Stimulated activated CD4-positive, alpha-beta T cell treated with anti-CD3 and anti-CD28 coated beads, Interleukin-15, amount 100 ng/mL, for 1 hour (primary cell): ENCODE data around the gene MAGEL2.

Experiments used
- DNase-seq, 2 donors: peaks; one replicate each; pipeline ENCODE4 v3.0.0-alpha.2; 2020; ENCODE audit warnings: low read depth in 1 of 2, low spot score in 1 of 2

Gene MAGEL2

DNA sequence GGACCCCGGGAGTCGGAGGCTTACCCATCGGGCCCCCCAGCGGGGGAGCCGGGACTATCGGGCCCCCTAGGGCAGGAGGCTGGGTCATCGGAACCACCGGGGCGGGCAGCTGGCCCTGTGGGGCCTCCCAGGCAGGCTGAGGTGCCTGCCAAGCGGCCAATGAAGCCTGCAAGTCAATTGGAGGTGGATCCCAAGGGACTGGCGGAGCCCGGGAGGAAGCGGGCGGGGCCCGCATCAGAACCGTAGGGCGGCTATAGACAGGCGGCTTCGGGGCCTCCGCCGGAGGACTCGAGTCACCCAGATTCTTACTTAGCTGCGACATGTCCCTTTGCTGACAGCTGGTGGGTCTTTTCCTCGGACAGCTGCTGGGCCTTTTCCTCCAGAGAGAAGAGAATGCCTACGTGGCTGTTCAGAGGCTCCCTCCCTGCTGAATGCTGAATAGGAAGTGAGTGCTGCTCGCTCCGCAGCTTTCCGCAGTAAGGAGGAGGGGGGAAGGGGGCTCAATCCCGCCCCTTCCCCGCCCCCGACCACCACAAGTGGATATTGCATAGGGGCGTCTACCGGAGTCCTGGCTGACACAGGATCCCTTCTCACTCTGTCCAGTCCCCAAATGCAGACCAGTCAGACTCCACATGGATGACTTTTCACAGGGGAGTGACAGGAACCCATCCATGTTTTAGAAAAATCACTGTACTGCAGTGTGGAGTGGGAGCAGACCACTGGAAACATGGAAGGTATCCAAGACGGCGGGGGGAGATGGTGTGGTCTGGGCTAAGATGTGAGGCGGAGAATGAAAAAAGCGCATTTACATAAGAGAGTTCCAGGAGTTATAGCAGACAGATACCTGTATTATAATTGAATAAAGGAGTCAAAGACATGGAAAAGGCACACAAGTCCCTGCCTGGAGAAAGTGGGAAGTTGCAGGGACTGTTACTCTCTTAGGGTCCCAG lies at the start of gene MAGEL2:
Gene MAGEL2 (minus strand): TSS at position 447 of the 950 bp plus-strand sequence. CDS start 125 bp downstream, at position 322.
- DNase-seq, result no peak

DNA sequence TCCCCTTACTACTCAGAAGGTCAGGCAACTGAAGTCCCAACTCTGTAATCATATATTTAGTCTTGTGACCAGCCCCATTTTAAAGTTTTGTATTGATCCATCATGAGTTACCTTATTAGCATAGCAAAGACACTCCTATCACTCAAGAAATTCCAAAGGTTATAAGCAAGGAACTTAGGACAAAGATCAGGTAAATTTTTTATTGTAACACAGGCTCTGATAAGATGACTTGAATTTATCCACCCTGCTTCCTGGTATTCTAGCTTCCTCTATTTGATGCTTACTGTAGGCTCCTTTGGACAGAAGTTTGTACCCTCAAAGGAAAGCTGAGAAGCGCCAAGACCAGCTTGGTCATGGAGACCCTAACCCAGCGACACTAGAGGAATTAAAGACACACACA lies 47.6 kb upstream of the MAGEL2 start:
- DNase-seq, result no peak

DNA sequence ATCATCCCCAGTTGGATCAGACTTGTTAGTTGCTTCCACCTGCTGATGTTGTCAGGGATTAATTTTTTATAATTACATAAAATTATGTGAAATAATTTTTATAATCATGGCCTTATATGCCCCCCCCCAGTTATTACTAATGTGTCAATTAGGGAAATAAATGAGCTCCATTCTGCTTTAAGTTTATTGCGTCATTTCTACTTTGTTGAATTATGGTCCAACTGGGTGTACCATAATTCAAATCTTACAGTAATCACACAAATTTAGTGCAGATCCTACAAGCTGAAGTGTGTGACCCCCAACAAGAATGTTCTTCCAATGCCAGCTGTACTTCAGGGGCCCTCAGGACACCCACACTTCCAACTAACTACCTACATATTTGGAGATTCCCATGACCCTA lies 46.9 kb upstream of the MAGEL2 start:
- DNase-seq, result no peak

DNA sequence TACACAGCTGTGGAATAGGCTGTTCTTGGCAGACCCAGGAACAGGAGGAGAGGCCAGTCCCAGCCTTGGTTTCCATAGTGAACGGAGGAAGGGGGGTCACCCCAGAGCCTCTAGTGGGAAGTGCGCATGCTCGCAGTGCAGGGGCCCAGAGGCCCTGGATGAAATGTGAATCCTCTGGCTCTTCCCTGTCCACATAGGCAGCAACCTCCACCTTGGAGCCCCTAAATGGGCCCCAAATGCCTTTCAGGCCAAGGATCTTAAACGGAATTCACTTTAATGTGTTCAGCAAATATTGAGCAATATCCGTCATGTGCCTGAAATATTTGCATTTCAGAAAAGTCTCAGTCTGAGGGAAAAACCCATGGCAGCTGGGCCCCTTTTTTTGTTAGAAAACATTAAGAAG lies 42.8 kb upstream of the MAGEL2 start:
- DNase-seq, result no peak

DNA sequence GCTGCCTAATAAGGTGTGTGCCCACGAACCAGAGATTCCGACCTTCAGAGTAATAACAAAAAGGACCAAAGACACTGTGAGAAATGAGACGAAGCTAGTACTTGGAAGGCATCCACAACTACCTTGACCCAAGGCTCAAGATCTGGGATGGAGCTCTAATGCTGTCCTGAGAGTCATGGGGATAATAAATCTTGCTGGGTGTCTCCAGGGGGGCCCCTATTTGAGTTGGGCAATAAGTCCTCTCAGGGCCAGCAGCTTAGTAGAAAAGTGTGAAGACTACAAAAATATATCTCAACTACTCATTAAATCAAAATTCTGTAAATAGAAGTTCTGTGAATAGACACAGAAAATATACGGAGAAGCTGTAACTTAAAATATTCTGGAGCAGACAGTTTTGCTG lies 42.3 kb upstream of the MAGEL2 start:
- DNase-seq, result no peak

DNA sequence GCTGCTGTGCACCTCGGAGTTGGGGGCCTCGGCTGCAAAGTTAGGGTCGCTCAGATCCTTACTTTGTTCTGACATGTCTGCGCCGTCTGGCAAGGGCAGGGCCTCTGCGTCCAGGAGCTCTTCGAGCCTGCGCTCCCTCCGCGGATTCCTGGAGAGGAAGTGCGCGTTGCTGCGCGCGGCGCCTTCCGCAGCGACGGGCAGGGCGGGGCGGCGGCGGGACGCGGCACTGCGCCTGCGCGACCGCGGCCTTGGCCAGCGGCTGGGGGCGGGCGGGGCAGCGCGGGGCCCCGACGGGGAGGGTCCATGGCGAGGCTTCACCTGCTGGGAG lies 39.4 kb upstream of the MAGEL2 start, which contains the start of gene NDN:
Gene NDN (minus strand): TSS at position 163 of the 328 bp plus-strand sequence. CDS start 88 bp downstream, at position 75.
- DNase-seq, result no peak

DNA sequence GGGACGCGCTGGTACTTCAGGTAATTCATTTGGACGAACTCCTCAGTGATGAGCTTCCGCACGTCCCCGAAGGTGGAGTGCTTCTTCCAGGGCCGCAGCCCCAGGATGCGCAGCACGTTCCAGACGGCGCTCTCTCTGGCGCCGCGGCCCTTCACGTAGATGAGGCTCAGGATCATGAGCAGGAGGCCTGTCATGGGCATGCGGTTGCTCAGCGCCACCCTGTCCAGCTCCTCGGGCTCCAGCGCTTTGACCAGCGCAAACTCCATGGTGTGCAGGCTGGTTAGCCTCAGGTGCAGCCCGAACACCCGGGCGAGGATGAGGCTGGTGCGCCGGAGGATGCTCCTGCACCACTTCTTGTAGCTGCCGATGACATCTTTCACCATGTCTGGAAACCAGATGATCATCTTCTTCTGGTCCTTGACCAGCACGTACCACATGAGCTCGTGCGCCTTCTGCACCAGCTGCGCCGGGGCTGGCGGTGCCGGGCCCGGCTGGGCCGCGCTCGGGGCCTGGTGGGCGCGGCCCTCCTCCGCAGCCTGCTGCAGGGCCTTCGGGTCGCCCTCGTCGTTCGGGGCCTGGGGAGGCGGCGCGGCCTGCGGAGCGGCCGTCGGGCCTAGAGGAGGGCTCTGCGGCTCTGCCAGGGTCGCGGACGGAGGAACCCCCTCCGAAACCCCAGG lies 38.9 kb upstream of the MAGEL2 start:
- DNase-seq, result no peak

DNA sequence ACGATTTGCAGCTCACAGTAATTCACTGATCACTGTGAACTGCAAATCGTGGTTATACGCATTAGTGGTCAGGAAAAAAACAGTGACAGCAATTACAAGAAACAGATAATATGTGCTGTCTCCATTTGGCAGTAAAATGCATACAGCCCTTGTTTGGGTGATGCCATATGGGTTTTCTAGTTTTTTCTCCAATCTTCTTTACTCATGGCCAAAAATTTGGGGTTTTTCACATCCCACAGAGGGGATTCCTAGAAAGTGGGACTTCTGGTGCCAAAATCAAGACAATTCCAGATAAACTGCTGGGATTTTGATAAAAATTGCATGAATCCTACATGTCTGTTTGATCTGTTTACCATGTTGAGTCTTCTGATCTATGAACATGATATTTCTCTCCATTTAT lies 23.8 kb upstream of the MAGEL2 start:
- no peak for DNase-seq

DNA sequence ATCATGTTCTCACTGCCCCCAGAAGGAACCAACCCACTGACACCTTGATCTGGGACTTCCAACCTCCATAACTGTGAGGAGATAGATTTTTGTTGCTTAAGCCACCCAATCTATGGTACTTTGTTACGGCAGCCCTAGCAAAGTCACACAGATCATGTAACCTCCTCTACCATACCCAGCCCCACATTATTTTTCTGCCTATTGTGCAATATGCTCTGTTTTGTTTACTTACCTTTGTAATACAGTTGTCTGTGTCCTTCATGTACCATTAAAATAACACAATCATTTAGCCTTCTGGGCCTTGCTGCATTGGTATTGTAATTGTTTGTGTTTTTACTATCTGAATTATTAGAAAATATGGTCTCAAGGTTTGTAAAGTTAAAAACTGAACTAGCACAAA lies 23.3 kb upstream of the MAGEL2 start:
- DNase-seq, result no peak

DNA sequence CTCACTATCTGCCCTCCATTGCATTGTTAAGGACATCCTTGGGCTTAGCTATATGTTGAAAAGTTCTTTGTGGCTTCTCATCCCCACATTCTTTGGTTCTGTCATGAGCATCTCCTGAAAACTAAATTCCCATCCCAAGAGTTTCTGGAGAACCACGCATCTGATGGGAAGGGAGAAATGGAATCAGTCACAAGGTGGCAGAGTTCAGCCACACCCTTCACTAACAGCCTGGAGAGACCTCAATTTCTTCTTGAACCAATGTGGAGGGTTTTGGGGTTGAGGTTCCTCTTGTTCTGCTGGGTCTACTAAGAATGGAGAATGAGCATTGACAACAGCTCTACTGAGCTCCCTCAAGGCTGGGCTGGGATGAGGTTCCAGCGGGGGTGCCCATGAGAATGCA lies 15.6 kb upstream of the MAGEL2 start:
- DNase-seq, result no peak

DNA sequence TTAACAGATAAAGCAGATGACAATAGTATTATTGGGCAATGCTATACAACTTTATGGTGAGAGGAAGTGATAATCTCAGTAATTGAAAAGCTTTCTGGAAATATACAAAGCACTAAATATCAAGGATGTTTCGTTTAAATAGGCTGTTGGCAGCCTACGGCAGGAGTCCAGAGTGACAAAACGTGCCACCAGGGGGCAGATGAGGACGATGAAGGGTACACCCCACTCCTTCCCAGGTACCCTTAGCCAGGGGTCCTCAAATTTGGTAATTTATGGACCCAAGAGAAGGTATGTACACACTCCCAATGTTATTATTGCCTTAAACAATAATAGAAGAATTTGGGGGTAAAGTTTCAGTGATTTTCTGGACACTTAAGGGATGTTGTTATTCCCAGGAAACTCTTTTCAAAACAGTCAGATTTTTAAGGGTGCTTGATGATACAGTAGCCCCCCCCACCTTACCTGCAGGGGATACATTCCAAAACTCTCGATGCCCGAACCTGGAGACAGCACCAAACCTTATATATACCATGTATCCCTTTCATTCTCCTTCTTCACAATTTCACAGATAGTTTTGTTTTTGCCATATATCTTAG lies 1.4 kb upstream of the MAGEL2 start:
- no peak for DNase-seq

DNA sequence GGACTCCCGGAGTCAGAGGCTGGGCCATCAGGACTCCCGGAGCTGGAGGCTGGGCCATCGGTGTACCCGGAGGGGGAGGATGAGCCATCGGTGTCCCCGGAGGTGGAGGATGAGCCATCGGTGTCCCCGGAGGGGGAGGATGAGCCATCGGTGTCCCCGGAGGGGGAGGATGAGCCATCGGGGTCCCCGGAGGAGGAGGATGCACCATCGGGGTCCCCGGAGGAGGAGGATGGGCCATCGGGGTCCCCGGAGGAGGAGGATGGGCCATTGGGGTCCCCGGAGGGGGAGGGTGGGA lies 719 bp downstream of the MAGEL2 start:
- no peak for DNase-seq

DNA sequence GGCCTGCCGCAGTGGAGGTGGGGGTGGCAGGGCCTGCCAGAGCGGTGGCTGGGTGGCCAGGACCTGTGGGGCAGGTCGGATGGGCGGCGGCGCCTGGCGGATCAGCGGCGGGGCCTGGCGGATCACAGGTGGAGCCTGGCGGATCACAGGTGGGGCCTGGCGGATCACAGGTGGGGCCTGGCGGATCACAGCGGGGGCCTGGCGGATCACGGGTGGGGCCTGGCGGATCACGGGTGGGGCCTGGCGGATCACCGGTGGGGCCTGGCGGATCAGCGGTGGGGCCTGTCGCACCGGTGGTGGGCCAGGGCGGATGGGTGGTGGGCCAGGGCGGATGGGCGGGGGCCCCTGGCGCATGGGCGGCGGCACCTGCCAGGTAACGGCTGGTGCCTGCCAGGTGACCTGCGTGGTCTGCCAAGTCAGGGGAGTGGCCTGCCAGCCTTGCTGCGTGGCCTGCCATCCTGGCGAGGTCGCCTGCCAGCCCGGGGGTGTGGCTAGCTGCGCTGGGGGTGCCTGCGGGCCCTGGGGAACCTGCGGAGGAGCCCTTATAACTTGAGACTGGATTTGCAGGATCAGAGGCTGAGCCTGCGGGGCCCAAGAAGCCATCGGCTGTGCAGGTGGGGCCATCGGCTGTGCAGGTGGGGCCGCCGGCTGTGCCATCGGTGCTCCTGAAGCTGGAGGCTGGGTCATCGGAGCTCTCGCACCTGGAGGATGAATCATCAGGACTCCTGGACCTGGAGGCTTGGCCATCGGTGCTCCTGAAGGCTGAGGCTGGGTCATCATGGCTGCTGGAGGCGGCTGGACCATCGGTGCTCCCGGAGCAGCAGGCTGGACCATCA lies 1.3 kb downstream of the MAGEL2 start:
- DNase-seq, result no peak

DNA sequence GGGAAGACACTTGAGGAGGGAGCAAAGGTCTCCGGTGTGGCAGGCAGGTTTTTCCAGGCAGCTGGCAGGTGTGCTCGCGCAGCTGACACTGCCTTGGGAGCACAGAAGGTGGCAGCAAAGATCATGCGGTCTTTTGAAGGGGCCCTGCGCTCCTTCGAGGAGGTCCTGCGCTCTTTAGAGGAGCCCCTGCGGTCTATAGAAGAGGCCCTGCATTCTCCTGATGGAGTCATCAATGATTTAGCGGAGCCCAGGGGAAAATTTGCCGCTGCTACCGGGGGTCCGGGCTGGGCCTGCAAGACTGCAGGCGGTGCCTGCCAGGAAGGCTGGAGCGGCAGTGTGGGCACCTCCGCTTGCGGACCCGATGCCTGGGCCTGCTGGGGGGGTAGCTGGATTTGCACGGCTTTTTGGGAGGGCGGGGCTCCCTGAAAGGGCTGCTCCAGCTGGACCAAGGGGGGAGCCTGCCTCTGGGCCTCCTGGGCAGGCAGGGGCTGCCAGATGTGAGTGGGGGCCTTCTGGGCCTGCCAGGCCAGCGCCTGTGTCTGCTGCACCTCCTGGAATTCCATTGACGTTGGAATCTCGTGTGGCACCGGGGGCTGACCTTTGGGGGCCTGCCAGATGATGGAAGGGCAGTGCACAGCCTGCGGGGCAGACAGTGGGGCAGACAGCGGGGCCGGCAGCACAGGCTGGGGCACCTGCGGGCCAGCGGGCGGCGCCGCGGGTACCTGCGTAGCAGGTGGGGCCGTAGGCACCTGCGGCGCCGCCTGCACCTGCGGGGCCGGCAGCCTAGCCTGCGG lies 2.1 kb downstream of the MAGEL2 start:
- DNase-seq, result no peak

DNA sequence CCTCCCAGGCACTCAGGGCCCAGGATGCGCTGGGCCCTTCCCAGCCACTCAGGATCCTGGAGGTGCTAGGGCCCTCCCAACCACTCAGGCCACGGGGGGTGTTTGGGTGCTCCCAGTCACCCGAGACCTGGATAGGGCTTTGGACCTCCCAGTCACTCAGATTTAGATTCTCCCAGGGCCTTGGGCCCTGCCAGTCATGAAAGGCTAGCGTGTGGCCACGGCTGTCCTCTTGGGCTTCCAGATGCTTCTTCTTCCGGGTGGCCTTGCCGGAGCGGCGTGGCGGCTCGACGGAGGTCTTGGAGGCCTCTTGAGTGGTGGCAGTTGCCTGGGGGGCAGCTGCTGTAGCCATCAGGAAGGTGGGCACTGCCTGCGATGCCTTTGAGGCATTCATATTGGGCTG lies 2.8 kb downstream of the MAGEL2 start:
- DNase-seq, result no peak

DNA sequence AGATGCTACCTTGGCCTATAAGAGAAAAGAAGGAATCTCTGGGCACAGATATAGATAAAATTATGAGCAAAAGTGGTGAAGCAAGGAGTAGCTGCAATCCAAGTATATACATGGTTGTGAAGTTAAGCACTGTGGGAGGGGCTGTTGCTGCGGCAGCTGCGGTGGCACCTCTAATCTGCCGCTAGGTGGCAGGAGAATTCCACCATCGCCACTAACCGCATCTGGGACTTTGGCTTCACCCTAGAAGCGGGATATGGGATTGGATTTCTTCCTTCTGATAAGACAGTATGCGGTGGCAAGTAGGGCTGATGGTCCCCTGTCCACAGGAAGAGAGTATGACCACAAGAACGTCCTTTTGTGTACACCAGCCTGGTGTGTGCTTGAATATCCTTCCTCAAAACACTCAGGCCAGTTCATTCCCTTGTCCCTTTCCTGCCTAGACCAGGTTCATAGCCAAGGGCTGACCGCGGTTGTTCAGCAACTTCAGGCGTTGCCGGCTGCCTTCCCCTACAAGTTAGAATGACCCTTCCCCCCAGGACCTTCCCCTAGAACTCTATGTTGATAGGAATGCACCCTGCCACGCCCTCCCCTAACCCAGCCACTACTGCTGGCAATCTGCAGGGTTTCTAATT lies 5.1 kb downstream of the MAGEL2 start:
- peak in 1 of 2 donors; percentile 10 for DNase-seq

DNA sequence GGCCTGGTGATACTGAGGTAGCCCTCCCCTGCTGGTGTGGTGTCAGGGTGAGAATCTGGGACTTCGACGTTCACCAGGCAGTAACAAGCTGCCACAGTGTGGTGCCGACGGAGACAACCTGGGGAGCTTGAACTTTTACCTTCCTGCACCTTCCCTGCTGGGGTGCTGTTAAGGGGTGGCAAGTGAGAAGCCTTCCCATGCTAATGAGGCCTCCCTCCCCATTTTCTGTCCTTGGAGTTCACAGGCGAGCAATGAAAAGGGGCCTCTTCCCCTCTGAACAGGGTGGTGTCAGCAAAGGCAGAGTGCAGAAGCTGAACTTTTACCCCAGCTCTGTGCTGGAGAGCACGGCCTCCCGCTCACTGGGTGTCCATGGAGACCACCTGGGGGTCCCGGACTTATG lies 13.5 kb downstream of the MAGEL2 start:
- no peak for DNase-seq

DNA sequence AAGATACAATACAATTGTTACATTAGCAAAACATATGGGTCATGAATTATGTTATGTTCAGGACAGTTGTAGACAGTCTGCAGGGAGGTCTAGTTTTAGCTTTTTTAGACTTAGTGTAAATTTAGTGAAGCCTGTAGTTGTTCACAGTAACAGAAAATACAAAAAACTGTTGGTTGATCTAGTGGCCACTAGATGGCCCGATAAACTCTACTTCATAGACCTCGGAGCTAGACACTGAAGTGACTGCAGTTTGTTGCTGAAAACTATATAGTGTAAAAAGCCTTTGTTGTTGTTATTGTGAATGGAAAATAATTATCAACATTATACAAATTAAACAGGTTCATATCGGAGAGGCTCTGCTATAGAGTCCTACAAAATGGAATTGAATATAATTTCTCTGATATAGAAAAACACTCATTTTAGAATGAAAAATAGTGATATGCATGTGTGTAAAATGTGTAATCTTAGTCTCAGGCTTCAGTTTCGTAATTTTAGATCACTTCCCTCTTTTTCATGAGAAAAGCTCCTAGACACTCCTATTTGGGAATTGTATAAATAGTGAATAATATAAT lies 18.3 kb downstream of the MAGEL2 start:
- no peak for DNase-seq

DNA sequence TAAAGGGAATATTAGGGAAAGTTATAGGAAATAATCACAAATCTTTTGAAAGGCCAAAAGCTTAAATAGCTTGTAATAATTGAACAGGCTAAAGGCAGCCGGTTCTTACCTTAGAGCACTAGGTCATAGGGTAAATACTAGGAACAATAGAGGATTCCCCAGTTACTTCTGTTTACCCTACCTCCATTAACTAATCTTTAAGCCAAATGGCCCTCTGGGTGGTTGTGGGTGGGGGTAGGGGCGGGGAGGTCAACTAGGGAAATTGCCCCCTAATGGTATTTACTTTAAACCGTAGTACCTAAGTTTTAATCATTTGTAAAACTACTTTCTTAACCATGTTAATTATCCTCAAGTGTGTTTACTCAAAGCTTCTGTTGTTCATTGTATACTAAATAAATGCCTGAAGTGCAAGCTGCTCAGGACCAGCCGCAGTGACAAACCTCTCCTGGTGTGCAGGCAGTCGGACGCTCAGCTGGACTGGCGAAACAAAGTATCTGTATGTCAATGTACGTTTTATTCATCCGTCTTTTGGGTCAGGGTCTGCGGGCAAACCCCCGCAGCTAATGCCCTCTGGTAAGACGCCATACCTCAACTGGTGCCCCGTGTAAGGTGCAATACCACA lies 18.9 kb downstream of the MAGEL2 start:
- no peak for DNase-seq
